ENCODE measurements around the gene ST8SIA3.

ST8SIA3 gene

GRCh38 chr18:57352271-57352701 lies at the start of gene ST8SIA3:
TSS of gene ST8SIA3 (plus strand) at chr18:57352557. CDS start at chr18:57352847, 290 bp downstream.
- no peak for DNase-seq

- no peak for DNase-seq
Measured at GRCh38 chr18:57311472-57311871, 40.9 kb upstream of the ST8SIA3 start.

GRCh38 chr18:57312346-57313144 lies 39.8 kb upstream of the ST8SIA3 start:
- DNase-seq = no peak

- no peak for DNase-seq
Measured at GRCh38 chr18:57320603-57321002, 31.8 kb upstream of the ST8SIA3 start.

GRCh38 chr18:57325491-57326166 lies 26.7 kb upstream of the ST8SIA3 start:
- DNase-seq = no peak

GRCh38 chr18:57326718-57327323 lies 25.5 kb upstream of the ST8SIA3 start:
- no peak for DNase-seq

- no peak for DNase-seq
Measured at GRCh38 chr18:57328665-57329064, 23.7 kb upstream of the ST8SIA3 start.

GRCh38 chr18:57329856-57330255 lies 22.5 kb upstream of the ST8SIA3 start:
- DNase-seq = no peak

- no peak for DNase-seq
Measured at GRCh38 chr18:57331718-57332117, 20.6 kb upstream of the ST8SIA3 start.

- DNase-seq = no peak
Measured at GRCh38 chr18:57333940-57334339, 18.4 kb upstream of the ST8SIA3 start.

GRCh38 chr18:57334383-57334782 lies 18.0 kb upstream of the ST8SIA3 start:
- no peak for DNase-seq

GRCh38 chr18:57336343-57336742 lies 16.0 kb upstream of the ST8SIA3 start:
- no peak for DNase-seq

GRCh38 chr18:57337890-57338289 lies 14.5 kb upstream of the ST8SIA3 start:
- DNase-seq = no peak

- DNase-seq = no peak
Measured at GRCh38 chr18:57343833-57344232, 8.5 kb upstream of the ST8SIA3 start.

- DNase-seq = no peak
Measured at GRCh38 chr18:57346876-57347275, 5.5 kb upstream of the ST8SIA3 start.

- no peak for DNase-seq
Measured at GRCh38 chr18:57347784-57348183, 4.6 kb upstream of the ST8SIA3 start.

GRCh38 chr18:57352761-57353136 lies 392 bp downstream of the ST8SIA3 start:
- no peak for DNase-seq

GRCh38 chr18:57353137-57353939 lies 981 bp downstream of the ST8SIA3 start:
- DNase-seq = no peak

- DNase-seq = peak; percentile 14
Measured at GRCh38 chr18:57353940-57354461, 1.6 kb downstream of the ST8SIA3 start.

- DNase-seq = no peak
Measured at GRCh38 chr18:57359433-57359832, 7.1 kb downstream of the ST8SIA3 start.

- DNase-seq = no peak
Measured at GRCh38 chr18:57362714-57363113, 10.4 kb downstream of the ST8SIA3 start.

GRCh38 chr18:57364460-57364859 lies 12.1 kb downstream of the ST8SIA3 start:
- DNase-seq = no peak

Measured in fibroblast of upper back skin (primary cell).